ENCODE results near the gene TRMT1.

TRMT1 gene

DNA sequence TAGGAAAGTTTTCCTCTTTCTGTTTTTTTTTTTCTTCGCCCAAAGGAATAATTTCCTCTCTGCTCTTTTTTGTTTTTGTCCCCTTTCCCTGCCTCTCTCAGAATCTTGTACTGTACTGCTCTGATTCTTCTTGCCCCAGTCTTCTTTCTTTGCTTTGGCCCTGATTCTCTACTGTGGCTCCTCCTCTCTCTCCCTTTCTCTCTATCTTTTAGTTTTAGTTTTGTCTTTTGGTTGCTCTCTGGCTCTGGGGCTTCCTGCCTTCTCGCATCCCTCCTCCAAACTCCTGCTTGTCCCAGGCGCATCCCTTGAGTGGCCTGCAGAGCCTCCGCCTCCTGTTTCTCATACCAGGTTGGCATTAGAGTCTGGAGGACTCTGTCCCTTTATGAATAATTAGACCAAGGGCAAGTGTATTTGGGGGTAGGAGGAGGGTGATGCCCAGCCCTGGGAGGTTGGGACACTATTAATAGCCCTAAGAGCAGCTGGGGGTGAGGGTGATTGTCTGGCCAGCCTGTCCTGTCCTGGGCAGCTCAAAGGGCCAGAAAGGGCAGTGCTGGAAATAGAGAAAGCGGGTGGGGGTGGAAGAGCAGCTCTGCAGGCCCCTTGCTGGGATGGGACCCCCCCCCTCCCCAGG lies 53.0 kb downstream of the TRMT1 start:
- no peaks in the 10 kb centered on the region for H3K36me3 ChIP-seq (ENCODE audit: control insufficient read depth in 2 of 2, insufficient read depth in 2 of 2, low read length in 2 of 2)
- H3K27ac ChIP-seq (ENCODE audit: low read depth in 2 of 2, low read length in 2 of 2): no peak overlapping the region
- no peaks in the 10 kb centered on the region for H3K9me3 ChIP-seq (ENCODE audit: control insufficient read depth in 2 of 2, low read length in 2 of 2)
- no peak overlapping the region for H3K4me3 ChIP-seq (ENCODE audit: low read length in 2 of 2)
- H3K4me1 ChIP-seq (ENCODE audit: control insufficient read depth in 2 of 2, insufficient read depth in 2 of 2, low read length in 2 of 2): peaks cover 29 to 40% of the 10 kb centered on the region in 2 donors
- no peak overlapping the region for H3K9ac ChIP-seq (ENCODE audit: low read depth in 1 of 2, low read length in 2 of 2)
- H3K27me3 ChIP-seq (ENCODE audit: control insufficient read depth in 2 of 2, insufficient read depth in 2 of 2, low read length in 2 of 2): no peaks in the 10 kb centered on the region

DNA sequence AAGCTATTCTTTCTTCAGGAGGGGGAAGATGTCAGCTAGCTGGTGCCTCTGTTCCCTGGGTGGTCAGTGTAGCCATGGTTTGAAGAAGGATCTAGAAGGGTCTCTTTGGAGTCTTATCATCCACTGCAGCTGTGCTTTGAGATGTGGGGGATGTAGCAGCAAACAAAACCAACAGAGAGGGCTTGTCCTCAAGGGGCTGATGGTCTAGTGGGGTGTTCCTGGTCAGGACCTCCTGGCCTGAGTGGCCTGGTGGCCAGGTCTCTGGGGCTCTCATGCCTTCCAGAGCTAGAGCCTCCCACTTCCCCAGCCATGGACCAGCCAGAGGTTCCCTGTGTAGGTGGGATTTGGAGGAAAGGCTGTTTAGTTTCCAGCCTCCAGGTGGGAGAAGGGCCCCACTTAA lies 54.2 kb downstream of the TRMT1 start:
- Histone ChIP-seq H3K27me3 (ENCODE audit: control insufficient read depth in 2 of 2, insufficient read depth in 2 of 2, low read length in 2 of 2) (no peaks in the 10 kb centered on the region), H3K9ac (ENCODE audit: low read depth in 1 of 2, low read length in 2 of 2) (no peak overlapping the region), H3K4me1 (ENCODE audit: control insufficient read depth in 2 of 2, insufficient read depth in 2 of 2, low read length in 2 of 2) (peaks cover 30 to 39% of the 10 kb centered on the region in 2 donors), H3K36me3 (ENCODE audit: control insufficient read depth in 2 of 2, insufficient read depth in 2 of 2, low read length in 2 of 2) (no peaks in the 10 kb centered on the region), H3K27ac (ENCODE audit: low read depth in 2 of 2, low read length in 2 of 2) (no peak overlapping the region), H3K4me3 (ENCODE audit: low read length in 2 of 2) (no peak overlapping the region), H3K9me3 (ENCODE audit: control insufficient read depth in 2 of 2, low read length in 2 of 2) (no peaks in the 10 kb centered on the region)

GRCh38 chr19:13060964-13061927 lies 55.3 kb downstream of the TRMT1 start:
- no peaks in the 10 kb centered on the region for H3K9me3 ChIP-seq (ENCODE audit: control insufficient read depth in 2 of 2, low read length in 2 of 2)
- no peaks in the 10 kb centered on the region for H3K27me3 ChIP-seq (ENCODE audit: control insufficient read depth in 2 of 2, insufficient read depth in 2 of 2, low read length in 2 of 2)
- H3K9ac ChIP-seq (ENCODE audit: low read depth in 1 of 2, low read length in 2 of 2): peak overlapping the region; percentile 56 to 71
- H3K4me1 ChIP-seq (ENCODE audit: control insufficient read depth in 2 of 2, insufficient read depth in 2 of 2, low read length in 2 of 2): peaks cover 29 to 39% of the 10 kb centered on the region in 2 donors
- no peaks in the 10 kb centered on the region for H3K36me3 ChIP-seq (ENCODE audit: control insufficient read depth in 2 of 2, insufficient read depth in 2 of 2, low read length in 2 of 2)
- H3K27ac ChIP-seq (ENCODE audit: low read depth in 2 of 2, low read length in 2 of 2): peak overlapping the region; percentile 48 to 51
- H3K4me3 ChIP-seq (ENCODE audit: low read length in 2 of 2): peak overlapping the region; percentile 62 to 75

GRCh38 chr19:13060233-13060963 lies 56.1 kb downstream of the TRMT1 start:
- H3K4me1 ChIP-seq (ENCODE audit: control insufficient read depth in 2 of 2, insufficient read depth in 2 of 2, low read length in 2 of 2): peaks cover 35 to 46% of the 10 kb centered on the region in 2 donors
- H3K27me3 ChIP-seq (ENCODE audit: control insufficient read depth in 2 of 2, insufficient read depth in 2 of 2, low read length in 2 of 2): no peaks in the 10 kb centered on the region
- peak overlapping the region; percentile 3 to 71 for H3K9ac ChIP-seq (ENCODE audit: low read depth in 1 of 2, low read length in 2 of 2)
- peak overlapping the region; percentile 23 to 51 for H3K27ac ChIP-seq (ENCODE audit: low read depth in 2 of 2, low read length in 2 of 2)
- no peaks in the 10 kb centered on the region for H3K9me3 ChIP-seq (ENCODE audit: control insufficient read depth in 2 of 2, low read length in 2 of 2)
- no peaks in the 10 kb centered on the region for H3K36me3 ChIP-seq (ENCODE audit: control insufficient read depth in 2 of 2, insufficient read depth in 2 of 2, low read length in 2 of 2)
- H3K4me3 ChIP-seq (ENCODE audit: low read length in 2 of 2): peak overlapping the region; percentile 62 to 75

- H3K4me1 ChIP-seq (ENCODE audit: control insufficient read depth in 2 of 2, insufficient read depth in 2 of 2, low read length in 2 of 2): peaks cover 41 to 58% of the 10 kb centered on the region in 2 donors
- no peak overlapping the region for H3K4me3 ChIP-seq (ENCODE audit: low read length in 2 of 2)
- no peaks in the 10 kb centered on the region for H3K9me3 ChIP-seq (ENCODE audit: control insufficient read depth in 2 of 2, low read length in 2 of 2)
- peak overlapping the region in 1 of 2 donors; percentile 20 for H3K27ac ChIP-seq (ENCODE audit: low read depth in 2 of 2, low read length in 2 of 2)
- H3K36me3 ChIP-seq (ENCODE audit: control insufficient read depth in 2 of 2, insufficient read depth in 2 of 2, low read length in 2 of 2): no peaks in the 10 kb centered on the region
- no peaks in the 10 kb centered on the region for H3K27me3 ChIP-seq (ENCODE audit: control insufficient read depth in 2 of 2, insufficient read depth in 2 of 2, low read length in 2 of 2)
- no peak overlapping the region for H3K9ac ChIP-seq (ENCODE audit: low read depth in 1 of 2, low read length in 2 of 2)
Observed at GRCh38 chr19:13058951-13059660, 57.4 kb downstream of the TRMT1 start.

- no peaks in the 10 kb centered on the region for H3K9me3 ChIP-seq (ENCODE audit: control insufficient read depth in 2 of 2, low read length in 2 of 2)
- H3K36me3 ChIP-seq (ENCODE audit: control insufficient read depth in 2 of 2, insufficient read depth in 2 of 2, low read length in 2 of 2): no peaks in the 10 kb centered on the region
- no peak overlapping the region for H3K9ac ChIP-seq (ENCODE audit: low read depth in 1 of 2, low read length in 2 of 2)
- H3K4me3 ChIP-seq (ENCODE audit: low read length in 2 of 2): no peak overlapping the region
- H3K4me1 ChIP-seq (ENCODE audit: control insufficient read depth in 2 of 2, insufficient read depth in 2 of 2, low read length in 2 of 2): peaks cover 55 to 70% of the 10 kb centered on the region in 2 donors
- H3K27me3 ChIP-seq (ENCODE audit: control insufficient read depth in 2 of 2, insufficient read depth in 2 of 2, low read length in 2 of 2): no peaks in the 10 kb centered on the region
- H3K27ac ChIP-seq (ENCODE audit: low read depth in 2 of 2, low read length in 2 of 2): peak overlapping the region; percentile 11 to 32
Observed at GRCh38 chr19:13057744-13058143, 58.8 kb downstream of the TRMT1 start.

GRCh38 chr19:13057147-13057572 lies 59.4 kb downstream of the TRMT1 start:
- no peaks in the 10 kb centered on the region for H3K9me3 ChIP-seq (ENCODE audit: control insufficient read depth in 2 of 2, low read length in 2 of 2)
- H3K27me3 ChIP-seq (ENCODE audit: control insufficient read depth in 2 of 2, insufficient read depth in 2 of 2, low read length in 2 of 2): no peaks in the 10 kb centered on the region
- H3K36me3 ChIP-seq (ENCODE audit: control insufficient read depth in 2 of 2, insufficient read depth in 2 of 2, low read length in 2 of 2): no peaks in the 10 kb centered on the region
- H3K27ac ChIP-seq (ENCODE audit: low read depth in 2 of 2, low read length in 2 of 2): peak overlapping the region; percentile 11 to 32
- H3K4me3 ChIP-seq (ENCODE audit: low read length in 2 of 2): no peak overlapping the region
- no peak overlapping the region for H3K9ac ChIP-seq (ENCODE audit: low read depth in 1 of 2, low read length in 2 of 2)
- H3K4me1 ChIP-seq (ENCODE audit: control insufficient read depth in 2 of 2, insufficient read depth in 2 of 2, low read length in 2 of 2): peaks cover 61 to 76% of the 10 kb centered on the region in 2 donors

- no peaks in the 10 kb centered on the region for H3K27me3 ChIP-seq (ENCODE audit: control insufficient read depth in 2 of 2, insufficient read depth in 2 of 2, low read length in 2 of 2)
- no peaks in the 10 kb centered on the region for H3K36me3 ChIP-seq (ENCODE audit: control insufficient read depth in 2 of 2, insufficient read depth in 2 of 2, low read length in 2 of 2)
- peak overlapping the region in 1 of 2 donors; percentile 53 for H3K9ac ChIP-seq (ENCODE audit: low read depth in 1 of 2, low read length in 2 of 2)
- peaks cover 66 to 82% of the 10 kb centered on the region in 2 donors for H3K4me1 ChIP-seq (ENCODE audit: control insufficient read depth in 2 of 2, insufficient read depth in 2 of 2, low read length in 2 of 2)
- peak overlapping the region in 1 of 2 donors; percentile 2 for H3K4me3 ChIP-seq (ENCODE audit: low read length in 2 of 2)
- H3K27ac ChIP-seq (ENCODE audit: low read depth in 2 of 2, low read length in 2 of 2): peak overlapping the region; percentile 77 to 87
- H3K9me3 ChIP-seq (ENCODE audit: control insufficient read depth in 2 of 2, low read length in 2 of 2): no peaks in the 10 kb centered on the region
Observed at GRCh38 chr19:13056052-13056660, 60.4 kb downstream of the TRMT1 start.

Data from mucosa of rectum (tissue), 2 donors.